ENCODE data around the gene PLPPR5.

PLPPR5 gene

DNA sequence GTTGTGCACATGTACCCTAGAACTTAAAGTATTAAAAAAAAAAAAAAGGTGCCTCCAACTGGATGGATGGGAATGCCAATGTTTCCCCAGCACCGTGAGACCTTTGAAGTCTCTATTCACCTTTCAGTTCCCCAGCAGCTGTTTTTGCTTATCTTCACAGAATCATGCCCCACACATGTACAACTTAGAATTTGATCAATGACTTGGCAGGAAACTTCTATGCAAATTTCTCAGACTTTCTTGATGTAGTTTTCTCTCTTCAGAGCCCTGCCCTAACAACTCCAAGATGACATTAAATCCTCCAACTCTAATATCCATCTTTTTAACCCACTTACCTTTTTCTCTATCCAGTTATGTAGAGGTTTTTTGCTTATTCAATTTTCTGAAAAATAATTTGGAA lies 144.3 kb downstream of the PLPPR5 start:
- in situ Hi-C loops (cut with HindIII; ENCODE audit: low sequenced_read_pairs), result no loop called here

DNA sequence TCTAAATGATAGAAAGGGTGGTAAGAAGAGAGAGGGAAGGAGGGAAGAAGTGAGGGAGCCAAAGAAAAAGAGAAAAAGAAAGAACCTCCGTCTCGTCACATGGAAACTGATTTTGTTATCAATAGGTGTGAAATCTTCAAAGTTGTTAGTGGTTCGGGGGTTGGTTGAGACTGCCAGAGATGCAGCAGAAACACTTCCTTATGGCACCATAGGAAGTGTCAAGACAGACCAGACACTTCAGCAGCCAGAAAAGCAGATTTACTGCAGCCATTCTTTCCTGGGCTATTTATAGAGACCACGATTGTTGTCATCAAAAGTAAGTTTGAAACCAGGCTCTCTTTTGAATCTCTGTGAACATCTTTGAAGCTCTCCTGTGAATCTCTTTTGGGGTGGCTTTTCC lies 150.5 kb downstream of the PLPPR5 start:
- in situ Hi-C loops (cut with HindIII; ENCODE audit: low sequenced_read_pairs), result no loop called here

DNA sequence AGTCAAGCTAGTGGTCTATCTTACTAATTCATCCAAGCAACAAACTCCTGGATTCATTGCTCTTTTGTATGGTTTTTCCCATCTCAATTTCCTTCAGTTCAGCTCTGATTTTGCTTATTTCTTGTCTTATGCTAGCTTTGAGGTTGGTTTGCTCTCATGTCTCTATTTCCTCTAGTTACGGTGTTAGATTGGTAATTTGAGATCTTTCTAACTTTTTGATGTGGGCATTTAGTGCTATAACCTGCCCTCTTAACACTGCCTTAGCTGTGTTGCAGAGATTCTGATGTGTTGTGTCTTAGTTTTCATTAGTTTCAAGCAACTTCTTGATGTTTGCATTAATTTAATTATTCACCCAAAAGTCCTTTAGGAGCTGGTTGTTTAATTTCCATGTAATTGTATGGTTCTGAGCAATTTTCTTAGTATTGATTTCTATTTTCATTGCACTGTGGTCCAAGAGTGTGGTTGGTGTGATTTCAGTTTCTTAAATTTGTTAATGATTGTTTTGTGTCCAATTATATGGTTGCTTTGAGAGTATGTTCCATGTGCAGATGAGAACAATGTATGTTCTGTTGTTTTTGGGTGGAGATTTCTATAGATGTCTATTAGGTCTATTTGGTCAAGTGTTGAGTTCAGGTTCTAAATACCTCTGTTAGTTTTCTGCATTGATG lies 154.6 kb downstream of the PLPPR5 start:
- in situ Hi-C loops (cut with HindIII; ENCODE audit: low sequenced_read_pairs), result no loop called here

DNA sequence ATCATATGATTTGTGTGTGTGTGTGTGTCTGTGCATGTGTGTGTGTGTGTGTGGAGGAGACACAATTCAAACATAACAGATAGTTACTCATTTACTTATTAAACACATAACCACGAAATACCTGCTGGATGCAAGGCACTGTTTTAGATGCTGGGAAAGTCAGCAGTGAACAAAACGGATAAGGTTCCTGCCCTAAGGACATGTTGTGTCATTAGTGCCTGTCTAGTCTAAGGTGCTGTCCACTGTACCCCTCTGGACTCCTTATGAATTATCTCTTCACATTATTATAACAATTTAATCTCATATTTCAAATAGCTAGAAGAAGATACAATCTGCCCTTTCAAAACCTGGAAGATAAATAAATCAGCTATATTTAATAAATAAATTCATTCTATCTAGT lies 162.4 kb downstream of the PLPPR5 start:
- in situ Hi-C loops (cut with HindIII; ENCODE audit: low sequenced_read_pairs), result no loop called here
